GM19351 (cell line): ENCODE results near the gene RGPD8.

Experiments used
- ATAC-seq: cut with Tn5 transposase; IDR thresholded peaks from one replicate; pipeline ENCODE4 v1.9.1; 2021; ENCODE audit warnings: mild to moderate bottlenecking, moderate library complexity; ENCODE audit not compliant: unreplicated experiment

Gene RGPD8

GRCh38 chr2:112339986-112340385, 93.5 kb downstream of the RGPD8 start:
- ATAC-seq: no peak

GRCh38 chr2:112335600-112335999, 97.8 kb downstream of the RGPD8 start:
- ATAC-seq: no peak

GRCh38 chr2:112332123-112332696, 101.2 kb downstream of the RGPD8 start:
- no peak for ATAC-seq

GRCh38 chr2:112322919-112323318, 110.5 kb downstream of the RGPD8 start:
- no peak for ATAC-seq

GRCh38 chr2:112321375-112322320, 111.8 kb downstream of the RGPD8 start:
- no peak for ATAC-seq
